ENCODE data around the gene MAML3.
A peak's percentile ranks its signal among the peaks of the same experiment; 100 is the strongest.

GRCh38 chr4:139734875-139735380 lies 419.1 kb downstream of the MAML3 start:
- TF ChIP-seq TCF12 (IDR thresholded peaks at IDR 0.05; ENCODE audit: low read depth): no peak
- no peak for TF ChIP-seq YY1 (IDR thresholded peaks at IDR 0.05; ENCODE audit: low read depth)
- TF ChIP-seq RAD21 (IDR thresholded peaks at IDR 0.05; ENCODE audit: low read depth): peak; percentile 64; the same call in 1 of the 2 replicates
- TF ChIP-seq, protein P1, sequence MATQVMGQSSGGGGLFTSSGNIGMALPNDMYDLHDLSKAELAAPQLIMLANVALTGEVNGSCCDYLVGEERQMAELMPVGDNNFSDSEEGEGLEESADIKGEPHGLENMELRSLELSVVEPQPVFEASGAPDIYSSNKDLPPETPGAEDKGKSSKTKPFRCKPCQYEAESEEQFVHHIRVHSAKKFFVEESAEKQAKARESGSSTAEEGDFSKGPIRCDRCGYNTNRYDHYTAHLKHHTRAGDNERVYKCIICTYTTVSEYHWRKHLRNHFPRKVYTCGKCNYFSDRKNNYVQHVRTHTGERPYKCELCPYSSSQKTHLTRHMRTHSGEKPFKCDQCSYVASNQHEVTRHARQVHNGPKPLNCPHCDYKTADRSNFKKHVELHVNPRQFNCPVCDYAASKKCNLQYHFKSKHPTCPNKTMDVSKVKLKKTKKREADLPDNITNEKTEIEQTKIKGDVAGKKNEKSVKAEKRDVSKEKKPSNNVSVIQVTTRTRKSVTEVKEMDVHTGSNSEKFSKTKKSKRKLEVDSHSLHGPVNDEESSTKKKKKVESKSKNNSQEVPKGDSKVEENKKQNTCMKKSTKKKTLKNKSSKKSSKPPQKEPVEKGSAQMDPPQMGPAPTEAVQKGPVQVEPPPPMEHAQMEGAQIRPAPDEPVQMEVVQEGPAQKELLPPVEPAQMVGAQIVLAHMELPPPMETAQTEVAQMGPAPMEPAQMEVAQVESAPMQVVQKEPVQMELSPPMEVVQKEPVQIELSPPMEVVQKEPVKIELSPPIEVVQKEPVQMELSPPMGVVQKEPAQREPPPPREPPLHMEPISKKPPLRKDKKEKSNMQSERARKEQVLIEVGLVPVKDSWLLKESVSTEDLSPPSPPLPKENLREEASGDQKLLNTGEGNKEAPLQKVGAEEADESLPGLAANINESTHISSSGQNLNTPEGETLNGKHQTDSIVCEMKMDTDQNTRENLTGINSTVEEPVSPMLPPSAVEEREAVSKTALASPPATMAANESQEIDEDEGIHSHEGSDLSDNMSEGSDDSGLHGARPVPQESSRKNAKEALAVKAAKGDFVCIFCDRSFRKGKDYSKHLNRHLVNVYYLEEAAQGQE (IDR thresholded peaks at IDR 0.05; ENCODE audit: low read depth): no peak
- no peak for TF ChIP-seq EP300 (IDR thresholded peaks at IDR 0.05; ENCODE audit: borderline replicate concordance)
- TF ChIP-seq CEBPB (IDR thresholded peaks at IDR 0.05): no peak
- TF ChIP-seq FOXM1 (IDR thresholded peaks at IDR 0.05; ENCODE audit: borderline replicate concordance, low read depth): no peak
- TF ChIP-seq ZBTB7A (IDR thresholded peaks at IDR 0.05; ENCODE audit: low read depth): 0 out of 2 replicates have a peak, but pooled peaks have one; percentile 53
- TF ChIP-seq EGR1 (IDR thresholded peaks at IDR 0.05): no peak
- TF ChIP-seq, protein P2, sequence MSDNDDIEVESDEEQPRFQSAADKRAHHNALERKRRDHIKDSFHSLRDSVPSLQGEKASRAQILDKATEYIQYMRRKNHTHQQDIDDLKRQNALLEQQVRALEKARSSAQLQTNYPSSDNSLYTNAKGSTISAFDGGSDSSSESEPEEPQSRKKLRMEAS (IDR thresholded peaks at IDR 0.05): peak; percentile 90
- TF ChIP-seq USF1 (IDR thresholded peaks at IDR 0.05): no peak
- no peak for TF ChIP-seq TAF1 (IDR thresholded peaks at IDR 0.05; ENCODE audit: low read depth)
- TF ChIP-seq TEAD4 (IDR thresholded peaks at IDR 0.05): no peak

Data from Ishikawa (cell line).